ENCODE measurements around the gene MDC1.

Gene MDC1

DNA sequence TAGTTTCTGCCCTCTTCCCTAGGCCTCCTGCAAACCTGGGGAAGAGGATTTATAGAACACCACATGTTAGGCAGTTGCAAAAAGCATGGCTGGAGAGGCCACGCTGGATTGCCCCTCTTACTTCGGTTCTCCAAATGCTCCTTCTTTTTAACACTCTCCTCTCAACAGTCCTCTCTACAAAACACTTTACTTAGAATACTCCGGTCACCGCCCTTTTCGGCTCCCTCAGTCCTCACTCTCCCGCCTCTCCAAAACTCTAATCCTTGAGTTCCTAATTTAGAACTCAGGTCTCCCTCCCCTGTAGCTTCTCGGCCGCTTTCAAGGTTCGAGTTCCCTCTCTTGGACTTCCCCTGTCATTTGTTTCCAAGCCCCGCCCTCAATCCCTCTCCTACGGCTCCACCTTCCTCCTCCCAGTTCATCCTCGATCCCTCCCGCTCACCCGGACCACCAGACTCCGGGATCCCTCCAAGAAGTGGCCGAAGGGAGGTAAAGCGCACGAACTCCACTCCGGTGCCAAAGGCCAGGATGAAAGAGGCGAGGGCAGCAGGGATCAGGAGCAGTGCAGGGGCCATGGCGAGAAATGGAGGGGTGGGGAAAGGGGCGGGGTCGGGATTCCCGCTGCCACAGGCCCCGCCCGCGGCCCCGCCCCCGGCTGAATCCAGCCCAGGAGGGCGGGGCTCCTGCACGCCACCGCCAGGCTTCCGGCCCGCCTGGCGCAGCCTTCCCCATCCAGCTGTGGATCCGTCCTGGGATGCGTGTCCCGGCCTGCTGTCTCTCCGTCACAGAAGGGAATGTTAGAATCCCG lies 26.5 kb downstream of the MDC1 start, which contains the start of gene NRM:
Gene NRM (minus strand): TSS at position 582 of the 805 bp plus-strand sequence. CDS start 10 bp downstream, at position 572.
- Histone ChIP-seq H3K4me3 (ENCODE audit: low read length) (peak within 1 kb of the TSS; percentile 88), H3K36me3 (ENCODE audit: control insufficient read depth, low read length) (peaks cover 30% of the 10 kb centered on the region), H3K79me2 (ENCODE audit: control insufficient read depth, low read length) (peaks cover 45% of the 10 kb centered on the region), H3K27ac (ENCODE audit: low read depth, low read length) (peak within 1 kb of the TSS; percentile 90), H3K4me2 (ENCODE audit: low read length) (peak within 1 kb of the TSS; percentile 82), H3K9me3 (ENCODE audit: control insufficient read depth, insufficient read depth, low read length) (no peaks in the 10 kb centered on the region), H3K27me3 (ENCODE audit: control insufficient read depth, low read length) (no peaks in the 10 kb centered on the region), H3K9me2 (replicated peaks; ENCODE audit: control insufficient read depth, low read length) (no peaks in the 10 kb centered on the region), H3F3A (ENCODE audit: control insufficient read depth, insufficient read depth) (peaks cover 13% of the 10 kb centered on the region), H4K20me1 (ENCODE audit: control insufficient read depth, insufficient read depth, low read depth, low read length) (no peaks in the 10 kb centered on the region), H3K4me1 (ENCODE audit: control insufficient read depth, low read length) (peaks cover 43% of the 10 kb centered on the region)
- TF ChIP-seq, protein P1, sequence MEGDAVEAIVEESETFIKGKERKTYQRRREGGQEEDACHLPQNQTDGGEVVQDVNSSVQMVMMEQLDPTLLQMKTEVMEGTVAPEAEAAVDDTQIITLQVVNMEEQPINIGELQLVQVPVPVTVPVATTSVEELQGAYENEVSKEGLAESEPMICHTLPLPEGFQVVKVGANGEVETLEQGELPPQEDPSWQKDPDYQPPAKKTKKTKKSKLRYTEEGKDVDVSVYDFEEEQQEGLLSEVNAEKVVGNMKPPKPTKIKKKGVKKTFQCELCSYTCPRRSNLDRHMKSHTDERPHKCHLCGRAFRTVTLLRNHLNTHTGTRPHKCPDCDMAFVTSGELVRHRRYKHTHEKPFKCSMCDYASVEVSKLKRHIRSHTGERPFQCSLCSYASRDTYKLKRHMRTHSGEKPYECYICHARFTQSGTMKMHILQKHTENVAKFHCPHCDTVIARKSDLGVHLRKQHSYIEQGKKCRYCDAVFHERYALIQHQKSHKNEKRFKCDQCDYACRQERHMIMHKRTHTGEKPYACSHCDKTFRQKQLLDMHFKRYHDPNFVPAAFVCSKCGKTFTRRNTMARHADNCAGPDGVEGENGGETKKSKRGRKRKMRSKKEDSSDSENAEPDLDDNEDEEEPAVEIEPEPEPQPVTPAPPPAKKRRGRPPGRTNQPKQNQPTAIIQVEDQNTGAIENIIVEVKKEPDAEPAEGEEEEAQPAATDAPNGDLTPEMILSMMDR (IDR thresholded peaks at IDR 0.05; ENCODE audit: low read depth, low read length, poor library complexity, severe bottlenecking) = no peak
- TF ChIP-seq EZH2phosphoT487 (IDR thresholded peaks at IDR 0.05; ENCODE audit: borderline replicate concordance, low read length) = no peak

DNA sequence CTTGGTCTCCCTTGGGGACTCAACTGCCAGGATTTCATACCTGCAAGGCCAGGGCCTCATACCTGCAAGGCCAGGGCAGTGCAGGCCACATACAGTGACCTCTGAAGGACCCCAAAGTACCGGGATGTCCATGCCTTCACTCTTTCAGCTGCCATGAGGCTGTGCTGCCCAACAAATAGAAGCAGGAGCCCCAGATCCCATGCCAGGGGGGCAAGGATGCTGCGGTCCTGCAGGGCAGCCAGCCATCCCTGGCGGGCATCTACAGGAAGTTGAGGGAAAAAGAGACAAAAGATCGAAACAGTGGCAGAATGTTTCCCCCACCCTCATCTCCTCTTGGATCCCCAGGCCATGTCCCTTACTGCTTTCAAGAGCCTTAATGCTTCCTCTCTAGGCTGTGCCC lies 27.1 kb downstream of the MDC1 start:
- Histone ChIP-seq H3K36me3 (ENCODE audit: control insufficient read depth, low read length) (peaks cover 36% of the 10 kb centered on the region), H3K4me1 (ENCODE audit: control insufficient read depth, low read length) (peaks cover 43% of the 10 kb centered on the region), H3K27ac (ENCODE audit: low read depth, low read length) (peak overlapping the region; percentile 90), H3K9me2 (replicated peaks; ENCODE audit: control insufficient read depth, low read length) (no peaks in the 10 kb centered on the region), H3F3A (ENCODE audit: control insufficient read depth, insufficient read depth) (peaks cover 15% of the 10 kb centered on the region), H4K20me1 (ENCODE audit: control insufficient read depth, insufficient read depth, low read depth, low read length) (no peaks in the 10 kb centered on the region), H3K9me3 (ENCODE audit: control insufficient read depth, insufficient read depth, low read length) (no peaks in the 10 kb centered on the region), H3K4me2 (ENCODE audit: low read length) (peak overlapping the region; percentile 82), H3K4me3 (ENCODE audit: low read length) (peak overlapping the region; percentile 88), H3K79me2 (ENCODE audit: control insufficient read depth, low read length) (peaks cover 51% of the 10 kb centered on the region), H3K27me3 (ENCODE audit: control insufficient read depth, low read length) (no peaks in the 10 kb centered on the region)
- TF ChIP-seq EZH2phosphoT487 (IDR thresholded peaks at IDR 0.05; ENCODE audit: borderline replicate concordance, low read length) = no peak
- TF ChIP-seq, protein P1 (IDR thresholded peaks at IDR 0.05; ENCODE audit: low read depth, low read length, poor library complexity, severe bottlenecking) = no peak

DNA sequence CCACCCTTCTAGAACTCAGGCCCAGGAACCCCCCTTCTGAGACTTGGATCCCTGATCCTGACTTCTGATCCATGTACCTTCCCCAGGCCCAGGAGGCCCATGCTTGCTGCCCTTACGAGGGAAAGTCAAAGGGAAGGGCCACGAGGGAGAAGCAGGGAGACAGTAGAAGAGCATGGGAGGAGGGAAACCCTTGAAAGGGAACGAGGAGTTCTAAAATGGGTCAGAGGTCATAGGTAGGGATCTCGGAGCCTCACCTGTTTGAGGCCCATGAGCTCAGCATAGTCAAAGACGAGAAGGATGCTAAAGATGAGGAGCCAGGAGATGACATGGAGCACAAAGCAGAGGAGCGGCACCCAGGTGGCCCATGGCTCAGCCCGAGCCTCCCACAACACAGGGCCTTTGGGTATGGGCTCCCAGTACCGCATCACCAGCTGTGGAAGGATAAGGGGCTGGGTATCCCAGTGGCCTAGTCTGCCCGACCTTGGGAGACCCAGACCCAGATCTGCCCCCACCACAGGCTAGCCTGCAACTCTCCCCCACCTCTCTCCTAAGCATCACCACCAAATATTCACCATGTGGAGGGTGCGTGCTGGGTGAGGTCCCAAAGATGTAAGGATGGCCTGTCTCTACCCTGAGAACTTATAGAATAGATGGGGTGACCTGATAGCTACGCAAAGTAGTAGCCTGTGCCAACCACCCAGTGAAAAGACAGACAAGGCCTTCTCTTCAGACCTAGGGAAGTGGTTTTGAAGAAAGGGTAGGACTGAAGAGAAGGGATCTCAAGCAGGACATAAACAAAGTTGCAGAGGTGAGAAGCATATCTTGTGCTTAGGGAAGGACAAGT lies 27.8 kb downstream of the MDC1 start:
- H3K27ac ChIP-seq (ENCODE audit: low read depth, low read length) = peak overlapping the region; percentile 90
- no peaks in the 10 kb centered on the region for H3K27me3 ChIP-seq (ENCODE audit: control insufficient read depth, low read length)
- no peaks in the 10 kb centered on the region for H3K9me2 ChIP-seq (replicated peaks; ENCODE audit: control insufficient read depth, low read length)
- H4K20me1 ChIP-seq (ENCODE audit: control insufficient read depth, insufficient read depth, low read depth, low read length) = no peaks in the 10 kb centered on the region
- H3K4me1 ChIP-seq (ENCODE audit: control insufficient read depth, low read length) = peaks cover 43% of the 10 kb centered on the region
- TF ChIP-seq EZH2phosphoT487 (IDR thresholded peaks at IDR 0.05; ENCODE audit: borderline replicate concordance, low read length) = no peak
- TF ChIP-seq, protein P1 (IDR thresholded peaks at IDR 0.05; ENCODE audit: low read depth, low read length, poor library complexity, severe bottlenecking) = no peak
- peaks cover 42% of the 10 kb centered on the region for H3K36me3 ChIP-seq (ENCODE audit: control insufficient read depth, low read length)
- H3K4me2 ChIP-seq (ENCODE audit: low read length) = peak overlapping the region; percentile 82
- peaks cover 18% of the 10 kb centered on the region for H3F3A ChIP-seq (ENCODE audit: control insufficient read depth, insufficient read depth)
- peaks cover 59% of the 10 kb centered on the region for H3K79me2 ChIP-seq (ENCODE audit: control insufficient read depth, low read length)
- H3K4me3 ChIP-seq (ENCODE audit: low read length) = peak overlapping the region; percentile 88
- no peaks in the 10 kb centered on the region for H3K9me3 ChIP-seq (ENCODE audit: control insufficient read depth, insufficient read depth, low read length)

All from DOHH2 (cell line).